ENCODE measurements around the gene USH2A.

DNA sequence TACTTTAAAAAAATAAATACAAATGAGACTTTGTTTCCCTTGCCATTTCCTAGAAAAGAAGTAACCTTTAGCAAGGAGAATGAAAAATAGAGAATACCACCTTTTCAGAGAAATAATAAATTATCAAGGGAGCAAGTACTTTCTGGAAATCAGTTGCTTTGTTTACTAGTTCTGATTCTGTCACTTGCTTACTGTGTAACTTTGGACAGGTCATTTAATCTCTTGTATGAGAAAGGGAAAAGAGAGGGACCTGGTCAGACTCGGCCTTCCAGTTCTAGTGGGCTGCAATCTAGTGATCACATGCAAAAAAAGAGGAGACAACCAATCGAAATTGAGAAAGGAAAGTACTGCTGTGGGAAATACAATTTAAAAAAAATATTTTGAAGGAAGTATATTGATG, 822.0 kb downstream of the USH2A start:
- TF ChIP-seq YY1 (IDR thresholded peaks at IDR 0.05; ENCODE audit: extremely low read depth, insufficient replicate concordance, low read depth, low read length), result no peak
- TF ChIP-seq, protein P1, sequence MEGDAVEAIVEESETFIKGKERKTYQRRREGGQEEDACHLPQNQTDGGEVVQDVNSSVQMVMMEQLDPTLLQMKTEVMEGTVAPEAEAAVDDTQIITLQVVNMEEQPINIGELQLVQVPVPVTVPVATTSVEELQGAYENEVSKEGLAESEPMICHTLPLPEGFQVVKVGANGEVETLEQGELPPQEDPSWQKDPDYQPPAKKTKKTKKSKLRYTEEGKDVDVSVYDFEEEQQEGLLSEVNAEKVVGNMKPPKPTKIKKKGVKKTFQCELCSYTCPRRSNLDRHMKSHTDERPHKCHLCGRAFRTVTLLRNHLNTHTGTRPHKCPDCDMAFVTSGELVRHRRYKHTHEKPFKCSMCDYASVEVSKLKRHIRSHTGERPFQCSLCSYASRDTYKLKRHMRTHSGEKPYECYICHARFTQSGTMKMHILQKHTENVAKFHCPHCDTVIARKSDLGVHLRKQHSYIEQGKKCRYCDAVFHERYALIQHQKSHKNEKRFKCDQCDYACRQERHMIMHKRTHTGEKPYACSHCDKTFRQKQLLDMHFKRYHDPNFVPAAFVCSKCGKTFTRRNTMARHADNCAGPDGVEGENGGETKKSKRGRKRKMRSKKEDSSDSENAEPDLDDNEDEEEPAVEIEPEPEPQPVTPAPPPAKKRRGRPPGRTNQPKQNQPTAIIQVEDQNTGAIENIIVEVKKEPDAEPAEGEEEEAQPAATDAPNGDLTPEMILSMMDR (IDR thresholded peaks at IDR 0.05 in 2 of 3, conservative IDR thresholded peaks at IDR 0.05 in 1 of 3; ENCODE audit: borderline replicate concordance in 1 of 3, insufficient read depth in 1 of 3, low read depth in 2 of 3, low read length in 2 of 3), result no peak
- no peak for TF ChIP-seq POLR2A (IDR thresholded peaks at IDR 0.05; ENCODE audit: borderline replicate concordance, extremely low read depth, insufficient read depth, insufficient read length)
- TF ChIP-seq ELF1 (IDR thresholded peaks at IDR 0.05; ENCODE audit: borderline replicate concordance, low read depth), result no peak
- no peak for TF ChIP-seq POLR2AphosphoS5 (IDR thresholded peaks at IDR 0.05; ENCODE audit: low read depth, low read length)
- no peak for TF ChIP-seq EZH2 (IDR thresholded peaks at IDR 0.05)
- TF ChIP-seq, protein P2, sequence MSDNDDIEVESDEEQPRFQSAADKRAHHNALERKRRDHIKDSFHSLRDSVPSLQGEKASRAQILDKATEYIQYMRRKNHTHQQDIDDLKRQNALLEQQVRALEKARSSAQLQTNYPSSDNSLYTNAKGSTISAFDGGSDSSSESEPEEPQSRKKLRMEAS (IDR thresholded peaks at IDR 0.05), result no peak
- TF ChIP-seq ZNF274 (IDR thresholded peaks at IDR 0.05; ENCODE audit: low read depth, low read length), result no peak
- no peak for TF ChIP-seq JUND (IDR thresholded peaks at IDR 0.05)
- TF ChIP-seq SRF (IDR thresholded peaks at IDR 0.05; ENCODE audit: low read depth), result no peak
- TF ChIP-seq, protein P3, sequence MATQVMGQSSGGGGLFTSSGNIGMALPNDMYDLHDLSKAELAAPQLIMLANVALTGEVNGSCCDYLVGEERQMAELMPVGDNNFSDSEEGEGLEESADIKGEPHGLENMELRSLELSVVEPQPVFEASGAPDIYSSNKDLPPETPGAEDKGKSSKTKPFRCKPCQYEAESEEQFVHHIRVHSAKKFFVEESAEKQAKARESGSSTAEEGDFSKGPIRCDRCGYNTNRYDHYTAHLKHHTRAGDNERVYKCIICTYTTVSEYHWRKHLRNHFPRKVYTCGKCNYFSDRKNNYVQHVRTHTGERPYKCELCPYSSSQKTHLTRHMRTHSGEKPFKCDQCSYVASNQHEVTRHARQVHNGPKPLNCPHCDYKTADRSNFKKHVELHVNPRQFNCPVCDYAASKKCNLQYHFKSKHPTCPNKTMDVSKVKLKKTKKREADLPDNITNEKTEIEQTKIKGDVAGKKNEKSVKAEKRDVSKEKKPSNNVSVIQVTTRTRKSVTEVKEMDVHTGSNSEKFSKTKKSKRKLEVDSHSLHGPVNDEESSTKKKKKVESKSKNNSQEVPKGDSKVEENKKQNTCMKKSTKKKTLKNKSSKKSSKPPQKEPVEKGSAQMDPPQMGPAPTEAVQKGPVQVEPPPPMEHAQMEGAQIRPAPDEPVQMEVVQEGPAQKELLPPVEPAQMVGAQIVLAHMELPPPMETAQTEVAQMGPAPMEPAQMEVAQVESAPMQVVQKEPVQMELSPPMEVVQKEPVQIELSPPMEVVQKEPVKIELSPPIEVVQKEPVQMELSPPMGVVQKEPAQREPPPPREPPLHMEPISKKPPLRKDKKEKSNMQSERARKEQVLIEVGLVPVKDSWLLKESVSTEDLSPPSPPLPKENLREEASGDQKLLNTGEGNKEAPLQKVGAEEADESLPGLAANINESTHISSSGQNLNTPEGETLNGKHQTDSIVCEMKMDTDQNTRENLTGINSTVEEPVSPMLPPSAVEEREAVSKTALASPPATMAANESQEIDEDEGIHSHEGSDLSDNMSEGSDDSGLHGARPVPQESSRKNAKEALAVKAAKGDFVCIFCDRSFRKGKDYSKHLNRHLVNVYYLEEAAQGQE (IDR thresholded peaks at IDR 0.05; ENCODE audit: low read depth), result no peak

All from HCT116 (cell line).